WTC11 (cell line): ENCODE measurements around the gene PAK6. TPM values are rescaled to one million over a fixed set of nuclear protein-coding genes. Genes with fewer than 3 reads are reported as not detected.

Experiments used
- ATAC-seq: fragments of 200-7000 bp; cut with Tn5 transposase; 2 replicates; pipeline ENCODE4 v1.10.0; 2021; ENCODE audit warnings: mild to moderate bottlenecking, moderate library complexity
- CTCF ChIA-PET: fragments of 300-600 bp; sonication (Branson Sonifier 250); formaldehyde crosslinking; loops from one replicate; lab custom pipeline; 2021; ENCODE audit warnings: antibody characterized with exemption; lab: Charles Lee
- POLR2A ChIA-PET: fragments of 350-600 bp; sonication (Branson Sonifier 250); formaldehyde crosslinking; loops from one replicate; lab custom pipeline; 2021; ENCODE audit warnings: antibody characterized with exemption; lab: Charles Lee
- DNase-seq: peaks from one replicate; pipeline ENCODE4 v3.0.0; 2021; ENCODE audit warnings: low spot score
- H3K27ac Mint-ChIP-seq: 2 replicates; pipeline ENCODE4 v1.8.0; 2021; ENCODE audit warnings: mixed read lengths
- H3K27me3 Mint-ChIP-seq: 2 replicates; pipeline ENCODE4 v1.8.0; 2021; ENCODE audit warnings: low read depth, mild to moderate bottlenecking, moderate library complexity, mixed read lengths
- H3K36me3 Mint-ChIP-seq: 2 replicates; pipeline ENCODE4 v1.8.0; 2021; ENCODE audit warnings: mixed read lengths
- H3K4me1 Mint-ChIP-seq: 2 replicates; pipeline ENCODE4 v1.8.0; 2022; ENCODE audit warnings: mixed read lengths
- H3K4me3 Mint-ChIP-seq: 2 replicates; pipeline ENCODE4 v1.8.0; 2021; ENCODE audit warnings: mild to moderate bottlenecking, moderate library complexity, mixed read lengths
- H3K9me3 Mint-ChIP-seq: 2 replicates; pipeline ENCODE4 v1.8.0; 2021; ENCODE audit warnings: mixed read lengths
- AR ChIP-seq: fragments of 250-450 bp; sonication (Bioruptor Pico); IDR thresholded peaks from 2 replicates; pipeline ENCODE4 v1.9.0; 2021; ENCODE audit warnings: mild to moderate bottlenecking
- ATF1 ChIP-seq: sonication (generic); formaldehyde crosslinking; IDR thresholded peaks from 2 replicates; pipeline ENCODE4 v1.8.1; 2023; ENCODE audit warnings: mild to moderate bottlenecking, moderate library complexity, missing genetic modification reagents
- ATF2 ChIP-seq: sonication (generic); formaldehyde crosslinking; IDR thresholded peaks from 2 replicates; pipeline ENCODE4 v1.8.1; 2022; ENCODE audit warnings: low read depth, missing genetic modification reagents, borderline replicate concordance
- CDX4 ChIP-seq: fragments of 250-450 bp; sonication (Bioruptor Pico); IDR thresholded peaks from 2 replicates; pipeline ENCODE4 v1.9.0; 2021; ENCODE audit warnings: moderate library complexity, mild to moderate bottlenecking, inconsistent platforms, borderline replicate concordance
- EMX1 ChIP-seq: fragments of 250-450 bp; sonication (Bioruptor Pico); IDR thresholded peaks from 2 replicates; pipeline ENCODE4 v1.8.0; 2021; ENCODE audit warnings: mild to moderate bottlenecking
- GABPB1 ChIP-seq: sonication (generic); formaldehyde crosslinking; IDR thresholded peaks from 2 replicates; pipeline ENCODE4 v1.8.1; 2023; ENCODE audit warnings: mild to moderate bottlenecking, missing genetic modification reagents
- HMGXB4 ChIP-seq: sonication (generic); formaldehyde crosslinking; IDR thresholded peaks from 2 replicates; pipeline ENCODE4 v1.8.1; 2023; ENCODE audit warnings: mild to moderate bottlenecking, moderate library complexity, missing genetic modification reagents
- IRF2 ChIP-seq: sonication (generic); formaldehyde crosslinking; IDR thresholded peaks from 2 replicates; pipeline ENCODE4 v1.8.0; 2022; ENCODE audit warnings: low read depth, missing genetic modification reagents, borderline replicate concordance
- JUN ChIP-seq: sonication (generic); formaldehyde crosslinking; IDR thresholded peaks from 2 replicates; pipeline ENCODE4 v1.8.0; 2023; ENCODE audit warnings: mild to moderate bottlenecking, missing genetic modification reagents
- NFE2L1 ChIP-seq: sonication (generic); formaldehyde crosslinking; IDR thresholded peaks from 2 replicates; pipeline ENCODE4 v1.8.1; 2023; ENCODE audit warnings: missing genetic modification reagents
- SOX15 ChIP-seq: fragments of 250-450 bp; sonication (Bioruptor Pico); IDR thresholded peaks from 2 replicates; pipeline ENCODE4 v1.9.0; 2021; ENCODE audit warnings: mild to moderate bottlenecking
- SP1 ChIP-seq: sonication (generic); formaldehyde crosslinking; conservative IDR thresholded peaks from 2 replicates; pipeline ENCODE4 v1.8.1; 2022; ENCODE audit warnings: missing genetic modification reagents
- TCF7 ChIP-seq: sonication (generic); formaldehyde crosslinking; IDR thresholded peaks from 2 replicates; pipeline ENCODE4 v1.8.0; 2022; ENCODE audit warnings: mild to moderate bottlenecking, low read depth, missing genetic modification reagents, moderate library complexity
- ZNF416 ChIP-seq: fragments of 250-450 bp; sonication (Bioruptor Pico); IDR thresholded peaks from 2 replicates; pipeline ENCODE4 v1.9.0; 2021; ENCODE audit warnings: mild to moderate bottlenecking, inconsistent platforms
- ZNF671 ChIP-seq: fragments of 250-450 bp; sonication (Bioruptor Pico); IDR thresholded peaks from 2 replicates; pipeline ENCODE4 v1.8.0; 2021; ENCODE audit warnings: mild to moderate bottlenecking
- total RNA-seq: library from RNA; stranded (reverse); gene quantifications from 3 replicates; pipeline ENCODE4 v1.2.3, GENCODE V29; 2021
- TF ChIP-seq, protein P1 (sequence below): sonication (generic); formaldehyde crosslinking; IDR thresholded peaks from 2 replicates; pipeline ENCODE4 v1.8.0; 2022; ENCODE audit warnings: missing genetic modification reagents

Gene PAK6
- total RNA-seq, 1 experiment from 2014 or later: 11.7 TPM

- POLR2A ChIA-PET: interaction anchor here (0.9 kb wide), 1 partner anchor 44 kb away, joined by 3 read pairs; no protein-coding TSS in a partner anchor
- TF ChIP-seq JUN (CRISPR knock-in tag) (peak; percentile 36; the same call in 1 of the 2 replicates), TCF7 (CRISPR knock-in tag) (no peak), SOX15 (CRISPR knock-in tag) (no peak), ATF1 (no peak), ATF2 (CRISPR knock-in tag) (no peak), ZNF416 (CRISPR knock-in tag) (no peak), ZNF671 (CRISPR knock-in tag) (no peak), HMGXB4 (CRISPR knock-in tag) (0 out of 2 replicates have a peak, but pooled peaks have one; percentile 35), IRF2 (CRISPR knock-in tag) (no peak)
- TF ChIP-seq, protein P1, sequence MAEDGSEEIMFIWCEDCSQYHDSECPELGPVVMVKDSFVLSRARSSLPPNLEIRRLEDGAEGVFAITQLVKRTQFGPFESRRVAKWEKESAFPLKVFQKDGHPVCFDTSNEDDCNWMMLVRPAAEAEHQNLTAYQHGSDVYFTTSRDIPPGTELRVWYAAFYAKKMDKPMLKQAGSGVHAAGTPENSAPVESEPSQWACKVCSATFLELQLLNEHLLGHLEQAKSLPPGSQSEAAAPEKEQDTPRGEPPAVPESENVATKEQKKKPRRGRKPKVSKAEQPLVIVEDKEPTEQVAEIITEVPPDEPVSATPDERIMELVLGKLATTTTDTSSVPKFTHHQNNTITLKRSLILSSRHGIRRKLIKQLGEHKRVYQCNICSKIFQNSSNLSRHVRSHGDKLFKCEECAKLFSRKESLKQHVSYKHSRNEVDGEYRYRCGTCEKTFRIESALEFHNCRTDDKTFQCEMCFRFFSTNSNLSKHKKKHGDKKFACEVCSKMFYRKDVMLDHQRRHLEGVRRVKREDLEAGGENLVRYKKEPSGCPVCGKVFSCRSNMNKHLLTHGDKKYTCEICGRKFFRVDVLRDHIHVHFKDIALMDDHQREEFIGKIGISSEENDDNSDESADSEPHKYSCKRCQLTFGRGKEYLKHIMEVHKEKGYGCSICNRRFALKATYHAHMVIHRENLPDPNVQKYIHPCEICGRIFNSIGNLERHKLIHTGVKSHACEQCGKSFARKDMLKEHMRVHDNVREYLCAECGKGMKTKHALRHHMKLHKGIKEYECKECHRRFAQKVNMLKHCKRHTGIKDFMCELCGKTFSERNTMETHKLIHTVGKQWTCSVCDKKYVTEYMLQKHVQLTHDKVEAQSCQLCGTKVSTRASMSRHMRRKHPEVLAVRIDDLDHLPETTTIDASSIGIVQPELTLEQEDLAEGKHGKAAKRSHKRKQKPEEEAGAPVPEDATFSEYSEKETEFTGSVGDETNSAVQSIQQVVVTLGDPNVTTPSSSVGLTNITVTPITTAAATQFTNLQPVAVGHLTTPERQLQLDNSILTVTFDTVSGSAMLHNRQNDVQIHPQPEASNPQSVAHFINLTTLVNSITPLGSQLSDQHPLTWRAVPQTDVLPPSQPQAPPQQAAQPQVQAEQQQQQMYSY (CRISPR knock-in tag): no peak
- H3K4me3 Mint-ChIP-seq: peak overlapping the region; percentile 67
- peaks cover 6% of the 10 kb centered on the region; the same call in 1 of the 2 replicates for H3K36me3 Mint-ChIP-seq
- ATAC-seq (0 out of 2 replicates have a peak, but pooled peaks have one; percentile 2), DNase-seq (peak; percentile 46)
- peaks cover 25% of the 10 kb centered on the region for H3K27me3 Mint-ChIP-seq
- H3K4me1 Mint-ChIP-seq: peaks cover 70% of the 10 kb centered on the region
- H3K27ac Mint-ChIP-seq: no peak overlapping the region
- CTCF ChIA-PET: interaction anchor here (0.6 to 17.8 kb wide), 11 partner anchors 13 to 115 kb away, joined by 3 to 690 read pairs (median 15); partner anchors contain the start of genes CCDC9B and PLCB2
- peaks cover 4% of the 10 kb centered on the region; the same call in 1 of the 2 replicates for H3K9me3 Mint-ChIP-seq
Observed at GRCh38 chr15:40323953-40324937, 85.4 kb downstream of the PAK6 start.

DNA sequence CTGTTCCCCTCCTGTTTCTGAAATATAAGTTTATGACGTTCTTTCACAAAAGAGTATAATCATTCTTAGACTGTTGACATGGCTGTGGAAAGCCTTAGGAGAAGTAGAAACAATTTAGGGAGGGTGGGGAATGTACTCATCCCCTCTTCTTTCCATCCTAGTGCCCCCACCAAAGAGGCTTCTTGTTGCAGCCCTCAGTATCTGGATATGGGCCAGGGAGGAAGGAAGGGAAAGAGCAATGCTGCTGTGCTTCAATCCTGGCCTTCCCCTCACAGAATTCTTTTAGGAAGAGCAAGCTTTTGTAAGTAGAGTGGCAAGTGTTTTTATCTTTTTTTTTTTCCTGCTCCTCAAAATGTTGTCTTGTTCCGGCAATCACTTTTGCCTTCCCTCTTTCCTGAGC lies 86.3 kb downstream of the PAK6 start:
- ATAC-seq (no peak), DNase-seq (no peak)
- Mint-ChIP-seq H3K27ac (no peak overlapping the region), H3K27me3 (peaks cover 25% of the 10 kb centered on the region), H3K4me3 (peak overlapping the region; percentile 67), H3K36me3 (peaks cover 12% of the 10 kb centered on the region; the same call in 1 of the 2 replicates), H3K4me1 (peaks cover 69% of the 10 kb centered on the region), H3K9me3 (peaks cover 4% of the 10 kb centered on the region; the same call in 1 of the 2 replicates)
- CTCF ChIA-PET: interaction anchor here (0.6 to 8.3 kb wide), 7 partner anchors 14 to 114 kb away, joined by 3 to 234 read pairs (median 33); partner anchors contain the start of genes CCDC9B and PLCB2
- POLR2A ChIA-PET: interaction anchor here (0.9 kb wide), 1 partner anchor 45 kb away, joined by 3 read pairs; no protein-coding TSS in a partner anchor
- TF ChIP-seq NFE2L1 (CRISPR knock-in tag) (no peak), GABPB1 (CRISPR knock-in tag) (no peak), SOX15 (CRISPR knock-in tag) (no peak), AR (CRISPR knock-in tag) (no peak), EMX1 (CRISPR knock-in tag) (no peak), CDX4 (CRISPR knock-in tag) (no peak), TCF7 (CRISPR knock-in tag) (no peak), SP1 (no peak)
- TF ChIP-seq, protein P1 (CRISPR knock-in tag): no peak
